Measurements from ENCODE around the gene PHOSPHO1.

DNA sequence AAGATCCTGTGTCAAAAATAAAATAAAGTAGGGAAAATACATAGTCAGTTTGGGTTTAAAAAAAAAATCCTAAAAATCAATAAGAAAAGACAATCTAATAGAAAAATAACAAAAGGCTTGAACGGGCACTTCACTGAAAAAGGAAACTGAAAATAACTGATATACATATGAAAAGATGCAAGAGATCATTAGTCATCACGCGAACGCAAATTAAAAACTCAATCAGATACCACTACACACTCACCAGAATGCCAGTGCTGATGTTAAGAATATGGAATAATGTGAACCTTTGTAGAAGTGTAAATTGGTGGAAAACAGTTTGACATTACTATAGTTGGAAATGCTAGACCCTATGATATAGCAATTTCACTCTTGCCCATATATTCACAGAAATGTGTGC, 34.8 kb downstream of the PHOSPHO1 start:
- TF ChIP-seq POLR2A (IDR thresholded peaks at IDR 0.05), result no peak
- TF ChIP-seq, protein P1, sequence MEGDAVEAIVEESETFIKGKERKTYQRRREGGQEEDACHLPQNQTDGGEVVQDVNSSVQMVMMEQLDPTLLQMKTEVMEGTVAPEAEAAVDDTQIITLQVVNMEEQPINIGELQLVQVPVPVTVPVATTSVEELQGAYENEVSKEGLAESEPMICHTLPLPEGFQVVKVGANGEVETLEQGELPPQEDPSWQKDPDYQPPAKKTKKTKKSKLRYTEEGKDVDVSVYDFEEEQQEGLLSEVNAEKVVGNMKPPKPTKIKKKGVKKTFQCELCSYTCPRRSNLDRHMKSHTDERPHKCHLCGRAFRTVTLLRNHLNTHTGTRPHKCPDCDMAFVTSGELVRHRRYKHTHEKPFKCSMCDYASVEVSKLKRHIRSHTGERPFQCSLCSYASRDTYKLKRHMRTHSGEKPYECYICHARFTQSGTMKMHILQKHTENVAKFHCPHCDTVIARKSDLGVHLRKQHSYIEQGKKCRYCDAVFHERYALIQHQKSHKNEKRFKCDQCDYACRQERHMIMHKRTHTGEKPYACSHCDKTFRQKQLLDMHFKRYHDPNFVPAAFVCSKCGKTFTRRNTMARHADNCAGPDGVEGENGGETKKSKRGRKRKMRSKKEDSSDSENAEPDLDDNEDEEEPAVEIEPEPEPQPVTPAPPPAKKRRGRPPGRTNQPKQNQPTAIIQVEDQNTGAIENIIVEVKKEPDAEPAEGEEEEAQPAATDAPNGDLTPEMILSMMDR (IDR thresholded peaks at IDR 0.05), result no peak

All from lower leg skin (tissue), 3 donors.